ENCODE measurements around the gene ADAM20. TPM values are rescaled to one million over a fixed set of nuclear protein-coding genes. Genes with fewer than 3 reads are reported as not detected.

Gene ADAM20
- polyA plus RNA-seq, 1 experiment = 0.04 TPM

Small RNA genes lying within 50 kb of the gene (small RNA-seq; reads per million reads assigned to genes)
- gene RNU6-659P (ENCODE audit: insufficient read length, low read depth, low replicate concordance) = not detected

Other genes with a start within 250 kb of the ADAM20 start
- 10.5 and 24.0 TPM in 2 replicates for gene COX16, start 175.3 kb downstream of the ADAM20 start, polyA plus RNA-seq (2011; rRNA removed)
- 10.5 and 17.4 TPM in 2 replicates for gene SYNJ2BP, start 117.9 kb downstream of the ADAM20 start, polyA plus RNA-seq (2011; rRNA removed)
- gene ADAM21, start 82.8 kb downstream of the ADAM20 start, polyA plus RNA-seq (2011; rRNA removed) = 0.10 and 0.16 TPM in 2 replicates
- gene MED6, start 65.7 kb upstream of the ADAM20 start, polyA plus RNA-seq (2011; rRNA removed) = 15.4 and 27.6 TPM in 2 replicates
- gene TTC9, start 106.9 kb upstream of the ADAM20 start, polyA plus RNA-seq (2011; rRNA removed) = 0.25 and 0.32 TPM in 2 replicates